Large intestine (tissue), 3 donors: ENCODE measurements around the gene ATP1A3. TPM values are rescaled to one million over a fixed set of nuclear protein-coding genes. Genes with fewer than 3 reads are reported as not detected.

Experiments used
- DNase-seq, 2 donors: peaks; one replicate each; pipeline versions ENCODE4 v3.0.0 to v3.0.0-alpha.2; 2013
- H3K27ac ChIP-seq: one replicate; pipeline ENCODE4 v1.5.1; 2013; ENCODE audit warnings: low read length
- H3K27me3 ChIP-seq: 2 replicates; pipeline ENCODE4 v1.6.1; 2013; ENCODE audit warnings: low read length; ENCODE audit not compliant: control insufficient read depth, insufficient read depth
- H3K36me3 ChIP-seq: 2 replicates; pipeline ENCODE4 v1.6.1; 2013; ENCODE audit warnings: low read length; ENCODE audit not compliant: control insufficient read depth, insufficient read depth
- H3K4me1 ChIP-seq: one replicate; pipeline ENCODE4 v1.6.1; 2013; ENCODE audit warnings: low read length; ENCODE audit not compliant: control insufficient read depth, insufficient read depth
- H3K4me3 ChIP-seq: one replicate; pipeline ENCODE4 v1.5.1; 2013; ENCODE audit warnings: low read length
- H3K9me3 ChIP-seq: one replicate; pipeline ENCODE4 v1.6.1; 2013; ENCODE audit warnings: mild to moderate bottlenecking, low read depth, low read length, moderate library complexity; ENCODE audit not compliant: control insufficient read depth
- WGBS: methylation state at CpG from one replicate; pipeline ENCODE4 v1.1.5; 2013; ENCODE audit warnings: low lambda C conversion rate; ENCODE audit not compliant: insufficient coverage; 5-methylcytosine and 5-hydroxymethylcytosine counted together
- polyA plus RNA-seq: library from polyadenylated mRNA; unstranded; fragments of 120-200 nt; gene quantifications from one replicate; pipeline ENCODE4 v1.2.1, GENCODE V29; 2013

The ATP1A3 gene
- polyA plus RNA-seq, 1 donor = 13.0 TPM

- peaks cover 83% of the 10 kb centered on the region for H3K27me3 ChIP-seq
- no peak overlapping the region for H3K27ac ChIP-seq
- WGBS = no CpG with 5 or more reads among the region's 8 CpGs
- H3K9me3 ChIP-seq = peaks cover 9% of the 10 kb centered on the region
- peaks cover 3% of the 10 kb centered on the region for H3K4me1 ChIP-seq
- no peak for DNase-seq
- H3K4me3 ChIP-seq = no peak overlapping the region
- no peaks in the 10 kb centered on the region for H3K36me3 ChIP-seq
Measured at GRCh38 chr19:41936416-41936850, 57.6 kb downstream of the ATP1A3 start.

DNA sequence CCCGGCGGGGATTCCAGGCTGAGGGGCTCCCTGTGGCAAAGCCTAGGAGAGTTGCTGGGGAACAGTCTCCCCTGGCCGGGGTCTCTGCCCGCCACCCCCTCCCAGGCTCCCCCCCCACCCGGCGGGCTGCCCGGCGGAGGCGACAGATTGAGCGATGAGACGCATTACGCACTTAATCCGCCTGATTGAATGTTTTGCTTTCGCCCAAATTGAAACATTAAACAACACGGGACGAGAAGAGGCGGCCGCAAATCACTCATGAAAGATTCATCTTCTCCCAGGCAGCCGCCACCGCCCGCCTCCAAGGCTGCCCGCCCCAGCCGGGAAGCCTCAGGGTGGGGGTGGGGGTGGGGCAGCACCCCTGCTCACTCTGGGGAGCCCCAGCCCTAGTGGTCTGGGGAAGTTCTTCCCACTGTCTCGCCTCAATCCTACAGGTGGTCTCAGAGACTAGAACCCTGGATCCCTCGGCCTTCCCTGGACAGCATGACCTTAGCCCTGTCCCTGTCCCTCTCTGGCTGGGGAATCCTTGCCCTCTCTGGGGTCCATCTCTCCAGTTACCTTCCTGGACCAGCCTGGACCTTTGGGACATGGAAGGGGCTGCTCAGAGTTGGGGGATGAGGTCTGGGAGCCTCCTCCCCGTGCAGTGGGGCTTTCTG, 58.1 kb downstream of the ATP1A3 start:
- Histone ChIP-seq H3K4me1 (peaks cover 3% of the 10 kb centered on the region), H3K4me3 (no peak overlapping the region), H3K36me3 (no peaks in the 10 kb centered on the region), H3K9me3 (peaks cover 9% of the 10 kb centered on the region), H3K27me3 (peaks cover 83% of the 10 kb centered on the region), H3K27ac (no peak overlapping the region)
- WGBS = no CpG with 5 or more reads among the region's 26 CpGs
- DNase-seq = no peak

GRCh38 chr19:41934849-41935374, 59.1 kb downstream of the ATP1A3 start:
- Histone ChIP-seq H3K9me3 (peaks cover 8% of the 10 kb centered on the region), H3K27ac (no peak overlapping the region), H3K4me1 (peaks cover 2% of the 10 kb centered on the region), H3K36me3 (no peaks in the 10 kb centered on the region), H3K4me3 (no peak overlapping the region), H3K27me3 (peaks cover 88% of the 10 kb centered on the region)
- WGBS = 0% methylated on average over 2 of the region's 7 CpGs
- DNase-seq = peak in 1 of 2 donors; percentile 47

- H3K27ac ChIP-seq = no peak overlapping the region
- peaks cover 94% of the 10 kb centered on the region for H3K27me3 ChIP-seq
- no peaks in the 10 kb centered on the region for H3K36me3 ChIP-seq
- peaks cover 4% of the 10 kb centered on the region for H3K9me3 ChIP-seq
- 71% methylated on average over 1 of the region's 7 CpGs for WGBS
- DNase-seq = no peak
- peaks cover 4% of the 10 kb centered on the region for H3K4me1 ChIP-seq
- no peak overlapping the region for H3K4me3 ChIP-seq
Measured at GRCh38 chr19:41933693-41934426, 60.2 kb downstream of the ATP1A3 start.

DNA sequence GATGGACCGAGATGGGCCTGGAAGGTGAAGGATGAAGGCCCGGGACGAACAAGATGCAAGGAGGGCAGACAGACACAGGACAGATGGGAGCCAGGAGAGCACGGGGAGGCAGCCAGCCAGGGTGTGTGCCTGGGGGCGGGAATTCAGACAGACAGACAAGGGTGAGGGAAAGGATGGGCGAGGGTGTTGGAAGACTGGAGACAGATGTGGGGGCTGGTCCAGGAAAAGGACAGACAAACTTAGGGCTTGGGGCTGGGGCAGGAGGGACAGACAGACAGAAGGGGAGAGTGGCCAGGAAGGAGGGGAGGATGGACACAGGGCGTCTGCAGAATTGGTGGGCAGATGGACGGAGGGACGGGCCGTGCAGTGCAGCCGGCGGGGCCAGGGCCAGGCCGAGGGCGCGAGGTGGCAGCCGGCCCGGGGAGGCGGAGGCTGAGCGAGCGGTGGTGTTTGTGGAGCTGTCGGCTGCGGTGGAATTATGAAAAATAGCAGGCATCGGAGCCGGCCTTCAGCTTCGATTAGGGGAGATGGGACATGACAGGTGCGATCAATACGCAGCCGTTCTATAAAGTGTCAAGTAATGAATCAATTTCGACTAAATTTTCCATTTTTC, 61.2 kb downstream of the ATP1A3 start:
- Histone ChIP-seq H3K4me3 (no peak overlapping the region), H3K27me3 (peaks cover 97% of the 10 kb centered on the region), H3K36me3 (no peaks in the 10 kb centered on the region), H3K27ac (no peak overlapping the region), H3K4me1 (peaks cover 9% of the 10 kb centered on the region), H3K9me3 (peaks cover 4% of the 10 kb centered on the region)
- 17% methylated on average over 5 of the region's 29 CpGs for WGBS
- DNase-seq = no peak

DNA sequence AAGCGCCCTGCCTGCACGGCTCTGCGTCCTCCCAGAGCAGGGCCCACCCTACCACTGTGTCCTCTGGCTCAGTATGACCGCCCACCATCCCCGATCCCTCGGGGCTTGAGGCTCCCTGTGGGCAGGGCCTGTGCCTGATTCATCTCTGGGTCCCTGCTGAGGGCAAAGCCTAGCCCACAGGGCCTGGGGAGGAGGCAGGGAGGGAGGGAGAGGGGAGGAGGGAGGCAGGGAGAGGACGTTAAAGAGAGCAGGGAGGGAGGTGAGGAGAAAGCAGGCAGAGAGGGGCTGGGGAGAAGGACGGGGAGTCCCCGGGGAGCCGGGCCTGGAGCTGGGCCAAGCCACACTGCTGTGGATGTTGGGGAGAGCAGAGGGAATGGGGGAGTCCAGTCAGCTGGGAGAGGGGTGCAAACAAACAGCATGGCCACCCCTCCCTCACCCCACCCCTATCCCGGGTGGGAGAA, 61.7 kb downstream of the ATP1A3 start:
- H3K4me3 ChIP-seq = no peak overlapping the region
- no CpG with 5 or more reads among the region's 11 CpGs for WGBS
- H3K36me3 ChIP-seq = no peaks in the 10 kb centered on the region
- H3K9me3 ChIP-seq = peaks cover 4% of the 10 kb centered on the region
- peaks cover 97% of the 10 kb centered on the region for H3K27me3 ChIP-seq
- no peak for DNase-seq
- peaks cover 9% of the 10 kb centered on the region for H3K4me1 ChIP-seq
- H3K27ac ChIP-seq = no peak overlapping the region

- no CpG with 5 or more reads among the region's 17 CpGs for WGBS
- H3K4me1 ChIP-seq = peaks cover 9% of the 10 kb centered on the region
- peaks cover 4% of the 10 kb centered on the region for H3K9me3 ChIP-seq
- no peak overlapping the region for H3K4me3 ChIP-seq
- DNase-seq = no peak
- H3K27ac ChIP-seq = no peak overlapping the region
- H3K27me3 ChIP-seq = peaks cover 97% of the 10 kb centered on the region
- no peaks in the 10 kb centered on the region for H3K36me3 ChIP-seq
Measured at GRCh38 chr19:41930926-41931592, 63.0 kb downstream of the ATP1A3 start.

- Histone ChIP-seq H3K4me3 (no peak overlapping the region), H3K27ac (no peak overlapping the region), H3K36me3 (no peaks in the 10 kb centered on the region), H3K4me1 (peaks cover 9% of the 10 kb centered on the region), H3K27me3 (peaks cover 97% of the 10 kb centered on the region), H3K9me3 (peaks cover 4% of the 10 kb centered on the region)
- WGBS = no CpG with 5 or more reads among the region's 7 CpGs
- DNase-seq = no peak
Measured at GRCh38 chr19:41930322-41930722, 63.7 kb downstream of the ATP1A3 start.

DNA sequence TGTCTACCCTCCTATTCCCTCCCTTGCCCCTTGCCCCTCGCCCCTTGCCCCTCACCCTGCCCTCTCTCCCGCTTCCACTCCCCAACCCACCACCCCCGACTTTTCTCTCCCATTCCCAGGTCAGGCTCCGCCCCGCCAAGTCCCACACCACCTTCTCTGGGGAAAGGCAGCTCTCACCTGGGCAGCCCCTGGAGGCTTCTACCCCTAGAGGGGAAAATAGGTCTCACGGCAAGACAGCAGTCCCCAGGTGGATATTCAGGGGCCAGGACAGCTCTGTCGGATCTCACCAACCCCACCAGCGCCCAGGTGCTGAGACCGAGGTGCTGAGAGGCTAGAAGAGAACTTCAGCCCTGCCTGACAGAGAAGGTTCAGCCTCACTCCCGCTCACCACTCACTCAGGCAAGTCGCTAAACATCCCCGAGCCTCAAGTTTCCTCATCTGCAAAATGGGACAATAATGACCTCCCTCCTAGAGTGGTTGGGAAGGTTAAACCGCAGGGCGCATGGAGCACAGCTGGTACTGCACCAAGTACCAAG, 64.4 kb downstream of the ATP1A3 start:
- Histone ChIP-seq H3K27ac (no peak overlapping the region), H3K4me1 (peaks cover 9% of the 10 kb centered on the region), H3K36me3 (no peaks in the 10 kb centered on the region), H3K9me3 (peaks cover 4% of the 10 kb centered on the region), H3K27me3 (peaks cover 97% of the 10 kb centered on the region), H3K4me3 (no peak overlapping the region)
- no CpG with 5 or more reads among the region's 14 CpGs for WGBS
- no peak for DNase-seq
